ENCODE data around the gene FHAD1. TPM values are rescaled to one million over a fixed set of nuclear protein-coding genes. Genes with fewer than 3 reads are reported as not detected.

FHAD1 gene
- total and polyA plus RNA-seq, 10 of the 15 experiments (the other 5 are each of a cell fraction or from before 2014, with no cell fraction given) = 0.09 to 1.0 (median 0.32) TPM; not detected in 2

DNA sequence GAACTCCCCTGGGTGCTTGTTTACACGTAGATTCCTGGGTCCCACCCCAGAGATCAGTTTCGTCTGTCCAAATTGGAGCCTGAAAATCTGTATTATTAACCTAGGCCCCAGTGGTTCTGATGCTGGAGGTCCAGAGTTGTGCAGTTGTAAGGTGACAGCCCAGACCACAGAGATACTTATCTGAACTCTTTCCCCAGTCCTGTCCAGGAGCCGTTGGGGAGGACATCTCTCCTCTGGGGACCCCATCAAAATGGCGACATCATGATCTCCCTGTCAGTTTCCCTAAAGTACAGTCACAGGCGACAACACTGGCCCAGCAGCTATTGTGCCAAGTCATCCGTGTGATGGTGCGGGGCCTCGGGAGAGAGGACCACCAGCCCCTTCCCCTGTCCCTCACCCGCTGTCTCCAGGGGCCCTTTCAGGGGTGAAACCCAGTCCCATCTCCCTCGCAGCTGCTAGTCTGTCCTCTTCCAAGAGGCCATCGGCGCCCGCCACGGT lies 161.9 kb downstream of the FHAD1 start:
- ChIA-PET CTCF (interaction anchor here (1.1 kb wide), 1 partner anchor 85 kb away, joined by 4 read pairs; no protein-coding TSS in a partner anchor), SMC1A (ENCODE audit: uncharacterized antibody, unreplicated experiment) (no interaction called here), RAD21 (ENCODE audit: unreplicated experiment) (no interaction called here), POLR2A (no interaction called here)
- Histone ChIP-seq H3K9me3 (replicated peaks; ENCODE audit: control insufficient read depth, insufficient read depth, low read length) (no peaks in the 10 kb centered on the region), H3K79me2 (ENCODE audit: control insufficient read depth, insufficient read depth, low read length) (peaks cover 41% of the 10 kb centered on the region), H3K36me3 (ENCODE audit: control insufficient read depth in 2 of 2, insufficient read depth in 2 of 2, low read length in 1 of 2) (no peaks in the 10 kb centered on the region), H2AFZ (ENCODE audit: control insufficient read depth, low read depth, low read length) (peak overlapping the region; percentile 33; the same call in 1 of the 2 replicates), H3K4me3 (peak overlapping the region; percentile 97; the same call in 1 of the 2 replicates), H3K27me3 (replicated peaks in 1 of 2; ENCODE audit: control insufficient read depth in 2 of 2, insufficient read depth in 2 of 2, low read length in 1 of 2) (peaks cover 0 to 3% of the 10 kb centered on the region in 2 experiments; a peak in 1 of 4 replicates), H3K27ac (ENCODE audit: control insufficient read depth, insufficient read depth) (no peak overlapping the region), H3K4me1 (ENCODE audit: control insufficient read depth, insufficient read depth, low read length) (peaks cover 11% of the 10 kb centered on the region; the same call in 1 of the 2 replicates), H4K20me1 (ENCODE audit: control insufficient read depth, insufficient read depth) (no peaks in the 10 kb centered on the region), H3K4me2 (ENCODE audit: control insufficient read depth, insufficient read depth) (peak overlapping the region; percentile 69), H3K9ac (ENCODE audit: control insufficient read depth, insufficient read depth, low read length) (no peak overlapping the region)
- no TSS peak for BruUV-seq (replicated peaks)
- no peak for FAIRE-seq
- WGBS (ENCODE audit: insufficient coverage, insufficient replicate concordance, low lambda C conversion rate, missing lambda C conversion rate) = 28% methylated on average over 14 of the region's 14 CpGs
- in situ Hi-C loops (cut with MboI) (no loop called here), intact Hi-C loops (cut with micrococcal nuclease; ENCODE audit: unreplicated experiment) (no loop called here)
- DNase-seq (ENCODE audit: low read depth, low spot score) = no peak
- ATAC-seq = no peak
- TF ChIP-seq ZZZ3 (IDR thresholded peaks at IDR 0.05; ENCODE audit: control insufficient read depth, insufficient read length, low read depth) (no peak), SREBF1 (IDR thresholded peaks at IDR 0.05; ENCODE audit: low read length) (no peak), DPF2 (IDR thresholded peaks at IDR 0.05) (no peak), ZNF384 (IDR thresholded peaks at IDR 0.05; ENCODE audit: borderline replicate concordance, low read depth, low read length) (no peak), RCOR1 (conservative IDR thresholded peaks at IDR 0.05; ENCODE audit: low read depth, low read length) (no peak), MXI1 (IDR thresholded peaks at IDR 0.05; ENCODE audit: low read depth, low read length) (no peak), FOXK2 (IDR thresholded peaks at IDR 0.05) (no peak), TARDBP (IDR thresholded peaks at IDR 0.05; ENCODE audit: borderline replicate concordance) (no peak), NFIC (IDR thresholded peaks at IDR 0.05; ENCODE audit: low read depth, low read length) (no peak), SP1 (IDR thresholded peaks at IDR 0.05; ENCODE audit: low read depth, low read length) (no peak)
- TF ChIP-seq, protein P1, sequence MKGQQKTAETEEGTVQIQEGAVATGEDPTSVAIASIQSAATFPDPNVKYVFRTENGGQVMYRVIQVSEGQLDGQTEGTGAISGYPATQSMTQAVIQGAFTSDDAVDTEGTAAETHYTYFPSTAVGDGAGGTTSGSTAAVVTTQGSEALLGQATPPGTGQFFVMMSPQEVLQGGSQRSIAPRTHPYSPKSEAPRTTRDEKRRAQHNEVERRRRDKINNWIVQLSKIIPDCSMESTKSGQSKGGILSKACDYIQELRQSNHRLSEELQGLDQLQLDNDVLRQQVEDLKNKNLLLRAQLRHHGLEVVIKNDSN (IDR thresholded peaks at IDR 0.05; ENCODE audit: borderline replicate concordance, extremely low read length, insufficient read depth, low read depth, low read length) = no peak
- TF ChIP-seq, protein P2, sequence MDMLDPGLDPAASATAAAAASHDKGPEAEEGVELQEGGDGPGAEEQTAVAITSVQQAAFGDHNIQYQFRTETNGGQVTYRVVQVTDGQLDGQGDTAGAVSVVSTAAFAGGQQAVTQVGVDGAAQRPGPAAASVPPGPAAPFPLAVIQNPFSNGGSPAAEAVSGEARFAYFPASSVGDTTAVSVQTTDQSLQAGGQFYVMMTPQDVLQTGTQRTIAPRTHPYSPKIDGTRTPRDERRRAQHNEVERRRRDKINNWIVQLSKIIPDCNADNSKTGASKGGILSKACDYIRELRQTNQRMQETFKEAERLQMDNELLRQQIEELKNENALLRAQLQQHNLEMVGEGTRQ (IDR thresholded peaks at IDR 0.05; ENCODE audit: borderline replicate concordance, low read depth, low read length) = no peak
